ENCODE data around the gene CMIP.

The CMIP gene

DNA sequence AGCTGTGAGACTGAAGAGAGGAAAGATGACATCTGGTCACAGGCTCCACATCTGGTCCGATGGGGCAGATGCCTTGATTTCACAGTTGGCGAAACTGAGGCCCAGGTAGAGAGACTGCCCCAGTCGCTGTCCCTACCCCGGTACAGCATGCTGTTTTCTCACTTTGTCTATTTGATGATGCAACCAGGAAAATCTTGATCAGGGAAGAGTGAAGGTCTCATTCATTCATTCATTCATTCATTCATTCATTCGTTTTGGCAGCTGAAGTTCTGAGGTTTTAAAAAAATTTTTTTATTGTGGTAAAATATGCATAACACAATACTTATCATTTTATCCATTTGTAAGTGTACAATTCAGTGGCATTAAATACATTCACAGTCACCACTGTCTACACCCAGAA lies 19.7 kb downstream of the CMIP start:
- no peak for DNase-seq

DNA sequence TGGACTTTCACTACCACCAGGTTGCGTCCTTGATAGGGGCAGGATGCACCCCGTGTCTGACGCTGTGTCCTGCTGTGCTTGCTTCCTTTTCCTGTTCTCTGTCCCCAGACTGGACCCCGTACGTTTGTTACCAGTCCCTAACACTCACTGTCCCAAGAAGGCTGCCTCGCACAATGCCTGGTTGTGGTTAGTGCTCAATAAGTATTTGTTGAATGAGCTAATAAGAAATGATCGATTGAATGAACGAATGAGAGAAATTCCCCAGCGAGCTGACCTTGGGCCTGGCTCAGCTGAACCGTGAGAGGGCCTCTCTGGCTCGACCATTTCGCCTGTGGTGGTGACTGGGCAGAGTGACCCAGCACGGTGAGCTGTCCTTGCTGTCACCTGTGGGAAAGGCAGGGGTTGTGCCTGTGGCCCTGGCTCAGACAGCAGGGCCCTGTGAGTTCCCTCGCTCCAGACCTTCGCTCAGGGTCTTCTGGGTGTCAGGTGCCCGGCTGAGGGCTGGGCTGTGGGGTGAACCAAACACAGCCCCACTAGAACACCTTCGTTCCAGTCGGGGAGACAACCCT lies 20.9 kb downstream of the CMIP start:
- no peak for DNase-seq

DNA sequence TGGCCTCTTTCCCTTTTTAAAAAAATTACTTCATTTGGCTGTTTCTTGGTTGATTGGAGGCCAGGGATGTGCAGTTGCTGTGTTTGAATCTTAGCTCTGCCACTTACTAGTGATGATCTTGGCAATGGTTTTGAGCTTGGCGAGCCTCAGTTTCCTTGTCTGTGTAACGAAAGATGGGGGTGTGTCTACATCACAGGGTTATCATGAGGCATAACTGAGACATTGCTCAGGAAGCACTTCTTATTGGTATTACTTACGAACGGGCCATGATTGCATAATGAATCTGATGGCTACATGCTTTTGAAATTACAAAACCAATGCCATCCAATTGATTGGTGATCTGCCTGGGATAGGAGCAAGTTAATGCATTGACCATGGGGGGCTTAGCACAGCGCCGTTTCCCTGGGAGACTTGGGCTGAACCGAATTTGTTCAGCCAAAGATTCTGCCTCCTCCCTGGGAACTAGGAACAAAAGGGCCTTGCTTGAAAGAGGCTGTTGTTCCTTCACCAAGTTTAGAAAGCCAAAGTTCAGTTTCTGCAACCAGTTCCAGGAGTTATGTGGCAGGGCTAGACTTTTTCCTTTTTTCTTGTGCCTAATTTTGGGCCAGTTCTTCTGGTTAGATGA lies 21.9 kb downstream of the CMIP start:
- DNase-seq, result no peak

DNA sequence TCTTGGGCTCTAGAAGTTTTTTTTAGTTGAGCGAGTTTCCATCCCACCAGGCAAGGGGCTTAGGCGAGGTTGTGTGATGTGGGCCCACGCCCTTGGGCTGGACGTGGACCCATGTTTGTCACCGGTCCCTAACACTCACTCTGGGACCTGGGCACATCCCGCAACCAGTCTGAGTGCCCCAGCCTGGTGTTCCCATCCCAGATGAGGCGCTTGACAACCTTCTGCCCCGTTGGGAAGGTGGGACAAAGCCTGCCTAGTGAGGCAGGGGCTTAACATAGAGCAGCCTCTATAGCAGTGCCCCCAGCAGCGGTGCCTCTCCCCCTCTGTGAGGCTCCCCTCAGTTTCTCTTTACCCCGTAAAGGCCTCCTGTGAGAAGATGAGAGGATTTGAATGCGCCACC lies 22.5 kb downstream of the CMIP start:
- no peak for DNase-seq

DNA sequence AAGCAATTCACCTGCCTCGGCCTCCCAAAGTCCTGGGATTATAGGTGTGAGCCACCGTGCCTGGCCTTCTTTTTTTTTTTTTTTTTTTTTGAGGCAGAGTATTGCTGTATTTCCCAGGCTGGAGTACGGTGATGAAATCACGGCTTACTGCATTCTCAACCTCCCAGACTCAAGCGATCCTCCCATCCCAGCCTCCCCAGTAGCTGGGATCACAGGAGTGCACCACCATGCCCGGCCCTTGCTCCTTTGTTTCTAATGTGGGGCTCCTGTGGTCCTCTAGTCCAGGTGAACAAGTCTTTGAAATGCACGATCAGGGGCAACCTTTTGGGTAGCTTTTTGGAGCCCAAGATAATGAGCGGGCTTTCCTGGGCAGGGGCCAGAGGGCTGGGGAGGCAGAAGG lies 23.2 kb downstream of the CMIP start:
- DNase-seq, result no peak

DNA sequence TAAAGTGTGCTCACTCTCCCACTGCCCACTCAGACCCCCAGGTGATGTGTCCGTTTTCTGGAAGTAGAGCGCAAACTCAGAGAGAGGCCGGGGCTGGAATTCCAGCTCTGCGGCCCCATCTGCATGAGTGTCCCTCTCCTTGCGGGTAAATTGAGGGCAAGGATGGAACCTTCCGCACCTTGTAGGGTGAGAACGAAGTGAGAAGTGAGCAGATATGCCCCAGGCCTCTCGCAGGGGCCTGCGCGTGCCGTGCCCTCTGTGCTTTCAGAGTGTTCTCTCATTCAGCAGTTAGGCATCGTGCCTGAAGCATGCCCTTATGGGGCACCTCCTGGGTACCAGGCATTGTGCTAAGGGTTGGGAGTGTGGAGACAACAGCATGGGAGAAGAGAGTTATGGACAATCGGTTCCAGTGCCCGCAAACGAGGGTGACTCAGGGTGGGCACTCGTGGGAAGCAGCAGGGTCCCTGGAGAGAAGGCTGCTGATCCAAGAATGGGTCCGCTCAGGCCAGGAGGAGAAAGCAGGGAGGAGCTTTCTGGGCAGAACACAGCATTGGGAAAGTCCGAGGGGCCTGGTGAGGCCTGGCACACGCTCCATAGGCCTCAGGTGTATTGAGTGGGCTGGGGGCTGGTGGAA lies 23.8 kb downstream of the CMIP start:
- no peak for DNase-seq

DNA sequence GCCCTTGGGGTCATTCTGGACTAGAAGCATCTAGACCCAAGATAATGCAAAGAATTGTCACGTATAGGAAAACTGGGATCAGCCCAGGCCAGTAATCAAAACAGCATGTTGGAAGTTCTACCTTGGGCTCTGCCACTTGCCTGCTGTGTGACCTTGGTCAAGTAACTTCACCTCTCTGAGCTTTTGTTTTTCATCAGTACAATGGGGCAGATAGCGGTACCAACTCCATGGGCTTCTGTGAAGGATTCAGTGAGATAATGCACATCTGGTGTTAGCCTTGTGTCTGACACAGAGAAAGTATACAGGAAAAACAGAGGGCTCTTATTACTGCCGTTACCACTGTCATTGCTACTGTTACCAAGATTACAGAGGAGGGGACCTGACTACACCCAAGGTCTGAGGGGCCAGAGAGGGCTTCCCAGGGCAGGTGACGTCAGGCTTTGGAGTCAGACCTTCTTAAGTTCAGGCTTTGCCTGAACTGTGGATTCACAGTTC lies 24.6 kb downstream of the CMIP start:
- DNase-seq, result peak; percentile 20

DNA sequence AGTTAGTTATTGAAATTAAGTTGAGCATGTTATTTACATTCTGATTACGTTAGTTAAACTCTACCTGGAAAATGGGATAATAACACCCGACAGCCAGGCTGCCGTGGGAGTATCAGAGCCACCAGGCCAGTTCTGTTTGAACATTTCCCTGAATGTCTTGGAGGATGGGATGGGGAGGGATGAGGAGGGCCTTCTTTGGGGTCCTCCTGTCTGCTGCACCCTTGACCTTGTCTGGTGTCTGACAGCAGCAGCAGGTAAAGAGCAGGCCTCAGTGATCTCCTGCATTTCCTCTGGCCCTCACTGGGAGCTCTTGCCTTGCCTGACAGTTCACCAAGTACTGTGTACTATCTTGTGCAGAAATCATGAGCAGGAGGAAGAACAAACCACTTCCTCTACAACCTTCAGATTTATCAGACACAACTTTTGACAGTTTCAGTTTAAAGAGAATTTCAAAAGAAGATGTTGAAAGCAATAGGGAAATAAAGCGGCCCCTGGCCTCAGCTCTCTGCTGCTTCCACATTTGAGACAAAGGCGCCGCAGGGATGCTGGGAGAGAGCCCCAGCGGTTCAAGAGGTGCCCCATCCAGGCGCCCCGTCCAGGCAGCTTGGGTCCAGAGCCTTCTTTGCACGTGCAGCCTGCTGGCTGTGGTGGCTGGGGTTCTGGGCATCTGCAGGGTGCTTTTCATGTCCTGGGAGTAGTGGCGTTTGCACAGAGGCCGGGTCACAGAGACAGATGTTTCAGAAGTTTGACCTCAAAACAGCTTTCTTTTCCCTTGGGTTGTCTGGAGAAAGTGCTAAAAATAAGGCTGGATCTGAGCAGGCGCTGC lies 25.3 kb downstream of the CMIP start:
- peak; percentile 60 for DNase-seq

DNA sequence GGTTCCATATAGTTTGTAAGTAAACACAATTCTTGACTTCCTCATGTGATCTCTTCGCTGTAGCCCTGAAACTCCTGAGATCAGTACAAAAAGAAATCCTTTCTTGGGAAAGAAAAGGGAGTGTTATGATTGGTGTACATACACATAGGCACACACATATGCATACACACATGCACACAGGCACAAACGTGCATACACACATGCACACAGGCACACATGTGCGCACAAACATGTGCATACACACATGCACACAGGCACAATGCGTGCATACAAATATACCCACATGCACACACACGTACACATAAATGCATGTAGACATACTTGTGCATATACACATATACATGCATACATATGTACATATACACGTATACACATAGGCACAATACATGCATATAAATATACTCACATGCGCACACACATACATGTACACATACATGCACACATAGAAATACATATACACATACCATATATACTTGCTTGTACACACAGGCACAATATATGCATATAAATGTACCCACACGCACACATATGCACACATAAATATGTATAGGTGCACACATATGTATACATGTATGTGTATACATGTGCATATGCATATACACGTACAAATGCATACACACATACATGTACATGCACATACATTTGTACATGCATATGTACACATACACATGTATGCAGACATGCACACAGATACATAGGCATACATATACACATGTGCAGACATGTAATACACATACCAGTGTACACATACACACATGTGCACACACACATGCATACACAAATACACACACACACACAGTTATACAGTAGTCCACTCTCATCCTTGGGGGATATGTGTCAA lies 26.4 kb downstream of the CMIP start:
- DNase-seq, result no peak

DNA sequence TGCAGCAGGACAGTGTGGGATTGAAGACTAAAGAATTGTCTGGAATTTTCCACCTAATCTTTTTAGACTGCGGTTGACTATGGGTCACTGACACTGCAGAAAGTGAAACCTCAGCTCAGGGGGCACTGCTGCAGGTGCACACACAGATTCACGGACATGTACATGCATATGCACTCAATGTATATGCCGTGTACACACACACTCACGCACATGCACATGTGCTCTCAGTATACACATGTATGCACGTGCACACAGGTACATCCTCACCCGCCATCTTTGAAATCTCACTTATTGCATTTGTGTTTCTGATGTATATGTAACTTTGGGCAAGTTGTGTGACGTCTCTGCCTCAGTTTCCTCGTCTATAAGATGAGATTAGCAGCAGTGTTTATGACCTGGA lies 27.3 kb downstream of the CMIP start:
- no peak for DNase-seq

DNA sequence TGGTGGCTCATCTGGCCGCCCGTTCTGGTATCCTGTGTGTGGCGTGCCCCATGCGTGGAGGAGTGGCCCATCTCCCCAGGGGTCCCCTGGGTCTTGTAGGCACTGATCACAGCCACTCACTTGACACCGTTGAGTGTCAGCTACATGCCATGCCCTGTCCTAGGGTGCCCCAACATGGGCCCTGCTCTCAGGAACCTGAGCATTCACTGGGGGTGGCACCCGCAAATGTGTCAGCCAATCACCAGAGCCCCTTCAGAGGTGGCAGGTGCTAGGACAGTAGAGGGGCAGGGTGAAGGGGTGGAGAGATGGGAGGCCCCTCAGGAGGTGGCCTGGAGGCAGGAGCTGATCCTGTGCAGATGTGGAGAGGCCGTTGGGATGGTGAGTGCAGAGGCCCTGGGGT lies 27.8 kb downstream of the CMIP start:
- DNase-seq, result no peak

DNA sequence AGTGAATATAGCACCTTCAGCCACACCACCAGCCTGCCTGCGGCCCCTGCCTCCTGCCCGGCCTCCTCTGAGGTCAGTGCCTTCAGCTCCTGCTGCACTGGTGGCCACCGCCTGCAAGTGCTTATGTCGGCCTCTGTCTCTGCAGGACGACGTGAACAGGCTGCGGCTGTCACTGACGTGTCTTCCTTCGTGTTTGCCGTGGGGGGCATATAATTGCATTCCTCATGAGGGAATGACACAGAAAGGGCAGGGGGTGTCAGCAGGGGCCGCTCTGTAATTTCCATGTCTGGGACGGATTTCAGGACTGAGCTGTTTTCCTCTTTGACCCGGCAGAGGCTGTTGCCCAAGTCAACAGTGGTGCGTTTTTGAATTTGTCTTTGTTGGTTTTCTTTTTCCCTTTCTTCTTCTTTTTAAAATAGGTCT lies 28.5 kb downstream of the CMIP start:
- DNase-seq, result no peak

DNA sequence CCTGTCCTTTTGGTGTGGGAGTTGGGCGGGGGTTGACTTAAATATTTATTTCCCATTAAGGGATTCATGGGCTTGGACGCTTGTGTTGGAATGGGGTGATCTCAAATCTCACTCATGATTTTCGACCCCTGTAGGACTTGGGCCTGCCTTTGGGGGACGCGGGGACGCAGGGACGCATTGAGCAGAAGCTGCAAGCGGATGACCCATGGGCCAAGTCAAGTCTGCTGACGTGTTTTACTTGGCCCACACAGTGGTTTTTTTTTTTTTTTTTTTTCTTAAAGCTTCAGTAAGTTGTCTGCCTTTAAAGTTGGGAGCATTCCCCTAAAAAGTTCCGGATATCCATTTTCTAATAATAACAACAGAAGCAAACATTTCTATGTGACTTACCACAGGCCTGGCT lies 28.9 kb downstream of the CMIP start:
- DNase-seq, result no peak

DNA sequence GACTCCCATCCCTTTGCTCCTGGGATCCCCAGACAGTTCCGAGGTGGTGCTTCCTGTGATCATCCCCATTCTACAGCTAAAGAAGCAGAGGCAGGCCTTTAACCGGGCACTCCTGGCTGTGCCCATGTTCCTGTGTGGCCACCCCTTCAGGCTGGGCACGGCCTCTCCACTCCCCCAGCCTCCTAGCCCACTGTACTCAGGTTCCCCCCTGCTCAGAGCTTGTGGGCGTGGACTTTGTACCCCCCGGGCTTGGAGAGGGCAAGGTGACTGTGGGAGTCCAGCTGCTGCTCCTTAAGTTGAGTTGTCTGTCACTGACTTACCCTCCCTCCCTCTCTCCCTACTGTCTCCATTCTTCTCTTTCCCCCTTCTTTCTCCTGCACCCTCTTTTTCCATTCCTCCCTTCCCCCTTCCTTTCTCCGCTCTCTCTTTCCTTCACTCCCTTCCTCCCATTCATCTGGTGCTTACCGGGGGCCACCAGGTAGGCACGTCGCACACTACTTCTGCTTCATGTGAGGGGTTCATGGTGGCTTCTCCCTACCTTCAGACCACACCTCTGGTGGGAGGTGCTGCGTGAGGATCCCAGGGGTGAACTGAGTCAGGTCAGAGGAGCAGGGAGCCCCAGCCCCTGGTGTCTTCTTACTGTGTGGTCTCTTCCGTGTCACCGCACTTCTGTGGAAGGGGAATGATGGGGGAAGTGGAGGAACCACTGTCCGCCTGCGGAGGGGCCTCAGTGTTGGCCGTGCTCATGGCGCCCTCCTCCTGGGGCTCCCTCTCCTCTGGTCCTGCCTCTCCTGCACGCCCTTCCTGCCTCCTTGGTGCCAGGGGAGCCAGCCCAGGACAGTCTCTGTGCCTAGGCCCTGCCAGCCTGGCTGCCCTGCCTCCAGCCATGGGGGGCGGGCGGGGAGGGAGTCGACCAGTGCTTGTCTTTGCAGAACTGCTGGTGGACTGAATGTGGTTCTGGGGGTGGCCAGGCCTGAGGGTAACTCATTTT lies 29.7 kb downstream of the CMIP start:
- no peak for DNase-seq

DNA sequence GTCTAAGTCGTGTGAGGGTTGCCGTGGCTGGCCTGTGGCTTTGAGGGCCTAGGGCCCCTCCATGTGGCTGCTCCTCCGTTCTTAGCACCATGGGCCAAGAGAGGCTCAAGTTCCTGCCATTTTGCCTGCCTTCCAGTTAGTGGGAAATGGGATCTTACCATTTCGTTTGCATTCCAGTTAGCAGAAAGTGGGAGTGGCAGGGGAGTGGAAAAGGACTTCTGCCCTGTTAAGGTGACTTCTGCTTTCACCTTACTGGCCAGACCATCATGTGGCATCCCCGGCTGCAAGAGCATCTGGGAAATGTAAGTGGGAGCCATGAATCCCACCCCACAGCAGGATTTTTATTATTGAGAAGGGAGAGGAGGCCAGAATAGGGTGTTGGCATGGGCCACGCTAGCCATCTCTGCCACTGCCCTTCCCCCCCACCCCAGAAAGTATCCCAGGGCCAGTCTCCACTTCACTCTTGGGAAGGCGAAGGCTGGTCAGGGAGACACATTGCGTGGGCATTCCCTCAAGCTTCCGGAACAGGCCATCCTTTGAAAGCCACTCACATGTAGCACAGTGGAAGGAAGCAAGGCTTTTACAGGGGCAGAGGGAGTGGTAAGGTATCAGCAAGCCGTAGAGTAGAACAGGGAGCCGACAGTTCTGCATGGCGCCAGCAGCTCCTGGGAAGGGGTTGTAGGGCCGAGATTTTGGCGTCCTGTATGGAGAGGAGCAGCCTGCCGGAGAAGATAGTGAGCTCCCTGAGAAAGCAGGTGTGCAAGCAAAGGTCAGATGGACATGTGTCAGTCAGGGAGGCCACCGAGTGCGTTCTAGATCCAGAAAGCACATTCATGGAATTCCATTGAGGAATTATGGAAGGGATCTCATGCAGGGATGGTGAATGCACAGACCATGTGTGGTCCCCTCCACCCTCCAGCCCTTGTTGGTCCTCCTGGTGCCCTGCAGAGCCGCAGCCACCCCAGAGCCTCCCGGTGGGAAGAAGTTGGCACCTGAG lies 33.4 kb downstream of the CMIP start:
- no peak for DNase-seq

DNA sequence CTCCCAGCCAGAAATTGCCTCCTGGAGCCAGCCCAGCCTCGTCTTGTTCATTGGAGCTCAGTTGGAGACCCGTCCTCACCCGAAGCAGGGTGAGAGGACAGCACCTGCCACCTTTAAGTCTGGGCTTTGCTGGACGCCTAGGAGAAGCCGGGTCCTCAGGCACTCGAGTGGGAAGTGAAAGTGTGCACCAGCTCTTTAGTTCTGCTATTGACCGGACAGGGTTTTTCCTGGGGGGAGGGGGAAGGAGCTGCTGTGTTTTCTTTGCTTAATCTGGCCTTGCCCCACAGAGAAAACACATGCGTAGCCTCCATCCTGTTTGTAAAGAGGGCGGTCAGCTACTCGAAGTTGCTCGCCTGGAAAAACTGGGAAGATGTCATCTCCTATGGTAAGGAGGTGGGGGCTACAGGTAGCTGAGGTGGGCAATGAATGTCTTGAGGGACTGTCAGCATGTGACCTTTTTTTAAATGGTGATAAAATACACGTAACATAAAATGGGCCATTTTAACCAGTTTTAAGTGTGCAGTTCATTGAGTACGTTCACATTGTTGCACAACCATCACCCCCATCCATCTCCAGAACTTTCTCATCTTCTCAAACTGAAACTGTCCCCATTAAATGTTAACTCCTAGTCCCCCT lies 34.4 kb downstream of the CMIP start:
- peak; percentile 39 for DNase-seq

DNA sequence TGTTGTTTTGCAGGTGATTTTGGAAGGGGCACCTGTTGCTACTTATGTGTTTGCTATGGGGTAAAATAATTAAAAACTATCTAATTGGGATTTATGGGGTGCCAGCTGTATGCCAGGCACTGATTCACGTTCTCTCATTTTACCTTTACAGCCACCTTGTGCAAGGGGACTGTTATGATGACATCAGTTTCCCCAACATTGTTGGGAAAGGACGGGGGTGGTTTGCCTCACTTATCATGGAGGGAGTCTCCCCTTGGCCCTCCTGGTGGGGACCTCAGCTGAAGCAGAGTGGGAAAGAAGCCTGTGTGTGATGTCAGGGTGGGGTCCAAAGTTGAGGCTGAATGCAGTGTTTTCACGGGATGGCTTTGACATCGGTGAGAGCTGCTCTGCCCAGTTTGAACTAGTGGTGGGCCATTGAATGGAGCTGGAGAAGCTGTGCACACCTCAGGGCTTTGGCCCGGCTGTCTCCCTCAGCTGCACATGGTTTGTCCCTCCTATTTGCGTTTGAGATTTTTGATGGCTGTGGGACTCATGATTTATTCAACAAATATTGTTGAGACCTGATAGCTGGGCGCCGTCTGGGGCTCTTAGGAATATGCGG lies 36.1 kb downstream of the CMIP start:
- DNase-seq, result no peak

DNA sequence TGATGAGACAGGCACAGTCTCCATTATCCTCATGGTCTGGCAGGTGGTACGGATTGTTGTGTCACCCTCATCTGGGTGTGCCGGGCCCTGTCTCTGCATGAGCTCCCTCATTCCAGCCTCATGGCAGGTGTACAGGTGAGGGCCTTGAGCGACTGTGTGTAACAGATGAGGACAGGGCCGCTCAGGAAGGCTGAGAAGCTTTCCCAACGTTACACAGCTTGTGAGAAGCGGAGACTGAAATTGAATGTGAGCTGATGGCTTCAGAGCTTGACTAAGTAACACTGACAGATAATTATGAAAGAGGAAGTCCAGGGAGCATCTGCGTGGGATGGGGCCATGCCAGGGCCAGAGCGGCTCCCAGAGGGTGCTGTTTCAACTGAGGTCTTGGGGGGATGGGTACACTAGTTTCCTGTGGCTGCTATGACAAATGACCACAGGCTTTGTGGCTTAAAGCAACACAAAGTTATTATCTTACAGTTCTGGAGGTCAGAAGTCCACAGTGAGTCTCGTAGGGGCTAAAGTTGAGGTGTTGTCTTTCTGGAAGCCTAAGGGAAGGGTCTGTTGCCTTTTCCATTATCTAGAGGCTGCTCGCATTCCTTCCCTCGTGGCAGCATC lies 36.7 kb downstream of the CMIP start:
- DNase-seq, result peak; percentile 22

All from CD4-positive, alpha-beta T cell treated with Interleukin-10 for 1 hour (primary cell).